ENCODE results near the gene GNAT1.
"Not testable (repeated sequence)": the region's sequence is repeated elsewhere in the genome, so short reads cannot be mapped to it uniquely, and the experiment has no call there.

DNA sequence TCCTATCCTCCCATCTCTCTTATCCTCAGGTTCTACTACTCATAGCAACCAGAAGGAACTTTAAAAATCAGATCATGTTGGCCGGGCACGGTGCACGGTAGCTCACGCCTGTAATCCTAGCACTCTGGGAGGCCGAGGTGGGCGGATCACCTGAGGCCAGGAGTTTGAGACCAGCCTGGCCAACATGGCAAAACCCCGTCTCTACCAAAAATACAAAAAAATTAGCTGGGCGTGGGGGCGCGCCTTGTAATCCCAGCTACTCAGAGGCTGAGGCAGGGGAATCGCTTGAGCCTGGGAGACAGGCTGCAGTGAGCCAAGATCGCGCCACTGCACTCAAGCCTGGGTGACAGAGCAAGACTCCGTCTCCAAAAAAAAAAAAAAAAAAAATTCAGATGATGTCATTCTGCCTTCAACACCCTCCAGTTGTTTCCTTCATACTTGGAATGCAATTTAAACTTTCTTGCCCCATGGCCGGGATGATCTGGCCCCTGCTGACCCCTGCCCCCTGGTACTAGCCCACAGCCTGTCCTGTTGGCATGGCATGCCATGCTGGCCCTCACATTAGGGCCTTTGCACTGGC is 36.9 kb downstream of the GNAT1 start:
- TF ChIP-seq, protein P1, sequence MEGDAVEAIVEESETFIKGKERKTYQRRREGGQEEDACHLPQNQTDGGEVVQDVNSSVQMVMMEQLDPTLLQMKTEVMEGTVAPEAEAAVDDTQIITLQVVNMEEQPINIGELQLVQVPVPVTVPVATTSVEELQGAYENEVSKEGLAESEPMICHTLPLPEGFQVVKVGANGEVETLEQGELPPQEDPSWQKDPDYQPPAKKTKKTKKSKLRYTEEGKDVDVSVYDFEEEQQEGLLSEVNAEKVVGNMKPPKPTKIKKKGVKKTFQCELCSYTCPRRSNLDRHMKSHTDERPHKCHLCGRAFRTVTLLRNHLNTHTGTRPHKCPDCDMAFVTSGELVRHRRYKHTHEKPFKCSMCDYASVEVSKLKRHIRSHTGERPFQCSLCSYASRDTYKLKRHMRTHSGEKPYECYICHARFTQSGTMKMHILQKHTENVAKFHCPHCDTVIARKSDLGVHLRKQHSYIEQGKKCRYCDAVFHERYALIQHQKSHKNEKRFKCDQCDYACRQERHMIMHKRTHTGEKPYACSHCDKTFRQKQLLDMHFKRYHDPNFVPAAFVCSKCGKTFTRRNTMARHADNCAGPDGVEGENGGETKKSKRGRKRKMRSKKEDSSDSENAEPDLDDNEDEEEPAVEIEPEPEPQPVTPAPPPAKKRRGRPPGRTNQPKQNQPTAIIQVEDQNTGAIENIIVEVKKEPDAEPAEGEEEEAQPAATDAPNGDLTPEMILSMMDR (IDR thresholded peaks at IDR 0.05) = not testable (repeated sequence)
- not testable (repeated sequence) for TF ChIP-seq ZFX (IDR thresholded peaks at IDR 0.05; ENCODE audit: borderline replicate concordance)

All from 22Rv1 (cell line).